Upper lobe of left lung (tissue), 6 donors: Measurements from ENCODE around the gene KRT6C. TPM values are rescaled to one million over a fixed set of nuclear protein-coding genes. Genes with fewer than 3 reads are reported as not detected.

ENCODE experiments used
- ATAC-seq, 2 donors: fragments of 200-7000 bp; cut with Tn5 transposase; one replicate each; pipeline ENCODE4 v1.9.1; 2022; ENCODE audit warnings: mild to moderate bottlenecking in 2 of 2, moderate library complexity in 2 of 2; ENCODE audit not compliant: low FRiP score in 2 of 2
- DNase-seq, 2 donors: peaks; one replicate each; pipeline ENCODE4 v3.0.0-alpha.2; 2019 to 2020
- H3K27ac ChIP-seq, 4 donors: fragments of 200-600 bp; sonication (generic); one replicate each; pipeline ENCODE4 v1.5.1; 2016 to 2019
- H3K27me3 ChIP-seq, 4 donors: fragments of 200-600 bp; sonication (generic); one replicate each; pipeline ENCODE4 v1.5.1; 2017 to 2019
- H3K36me3 ChIP-seq, 4 donors: fragments of 200-600 bp; sonication (generic); one replicate each; pipeline ENCODE4 v1.5.1; 2016 to 2019
- H3K4me1 ChIP-seq, 4 donors: fragments of 200-600 bp; sonication (generic); one replicate each; pipeline ENCODE4 v1.5.1; 2018 to 2019
- H3K4me3 ChIP-seq, 4 donors: fragments of 200-600 bp; sonication (generic); one replicate each; pipeline ENCODE4 v1.5.1; 2017 to 2019; ENCODE audit warnings: mild to moderate bottlenecking in 2 of 4, moderate library complexity in 1 of 4
- H3K9me3 ChIP-seq, 4 donors: fragments of 200-600 bp; sonication (generic); one replicate each; pipeline ENCODE4 v1.5.1; 2018 to 2019
- EP300 ChIP-seq, 4 donors: sonication (generic); formaldehyde crosslinking; IDR thresholded peaks; one replicate each; pipeline ENCODE4 v1.5.1; 2017; ENCODE audit warnings: antibody characterized with exemption in 4 of 4, control low read depth in 2 of 4
- POLR2A ChIP-seq, 4 donors: fragments of 450-650 bp; IDR thresholded peaks; one replicate each; pipeline ENCODE4 v1.5.1; 2016 to 2017; ENCODE audit warnings: antibody characterized with exemption in 4 of 4, mild to moderate bottlenecking in 2 of 4
- POLR2AphosphoS5 ChIP-seq, 2 donors: sonication (generic); formaldehyde crosslinking; IDR thresholded peaks; one replicate each; pipeline ENCODE4 v1.5.1; 2017; ENCODE audit warnings: antibody characterized with exemption in 2 of 2
- WGBS, 2 donors: methylation state at CpG; one replicate each; pipeline ENCODE4 v1.1.5; 2017 to 2018; 5-methylcytosine and 5-hydroxymethylcytosine counted together
- total RNA-seq, 6 donors: library from RNA; depleted of rRNA in 4 of 6; stranded (reverse); fragments of >200 nt in 4 of 6; gene quantifications; one replicate each; pipeline versions ENCODE4 v1.1.0 to v1.2.1, GENCODE V29; 2016 to 2021
- TF ChIP-seq, protein P1 (sequence below), 6 experiments: fragments of 450-650 bp in 4 of 6; fragments of 200-600 bp in 2 of 6; sonication (generic) in 2 of 6; IDR thresholded peaks; one replicate each; pipeline ENCODE4 v1.5.1; 2016 to 2019; ENCODE audit warnings: antibody characterized with exemption in 6 of 6
- donor health status: DM: no; HTN: no; CAD: no; lungs with moderate emphysema.
- donor health status: DM: no; HTN: yes; CAD: no; lungs with severe emphysema.

The KRT6C gene
- total RNA-seq, 6 donors from 2014 or later, result not detected

DNA sequence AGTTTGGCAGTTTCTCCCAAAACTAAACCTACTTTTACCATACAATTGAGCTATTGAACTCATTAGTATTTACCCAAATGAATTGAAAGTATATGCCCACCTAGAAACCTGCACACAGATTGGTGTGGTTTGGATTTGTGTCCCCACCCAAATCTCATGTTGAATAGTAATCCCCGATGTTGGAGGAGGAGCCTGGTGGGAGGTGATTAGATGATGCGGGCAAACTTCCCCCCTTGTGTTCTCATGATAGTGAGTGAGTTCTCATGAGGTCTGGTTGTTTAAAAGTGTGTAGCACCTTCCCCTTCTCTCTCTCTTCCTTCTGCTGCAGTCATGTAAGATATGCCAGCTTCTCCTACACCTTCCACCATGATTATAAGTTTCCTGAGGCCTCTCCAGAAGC is 4.0 kb upstream of the KRT6C start:
- 68 to 94% methylated on average over 2 of the region's 2 CpGs for WGBS, 2 donors

DNA sequence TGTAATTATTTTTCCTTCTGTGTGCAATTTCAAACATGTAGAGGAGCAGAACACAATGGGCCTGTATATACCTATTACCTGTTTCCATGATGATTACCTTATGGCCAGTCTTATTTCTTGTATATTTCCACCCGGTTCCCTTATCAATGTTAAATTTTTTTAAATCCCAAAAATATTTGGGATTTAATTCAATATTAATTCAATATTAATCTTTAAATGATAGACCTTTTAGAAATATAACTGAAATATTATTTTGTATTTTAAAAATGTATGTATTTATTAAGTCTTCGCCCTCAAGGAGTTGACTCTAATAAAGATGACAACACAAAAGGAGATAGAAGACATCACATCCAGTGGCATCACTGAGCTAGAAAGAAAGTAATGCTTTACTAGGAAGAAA is 607 bp upstream of the KRT6C start:
- H3K27me3 ChIP-seq, result no peaks in the 10 kb centered on the region
- no peaks in the 10 kb centered on the region for H3K4me1 ChIP-seq
- H3K27ac ChIP-seq, result no peak overlapping the region
- no peaks in the 10 kb centered on the region for H3K9me3 ChIP-seq
- 94 to 96% methylated on average over 2 of the region's 2 CpGs for whole genome bisulfite sequencing, 2 donors
- H3K36me3 ChIP-seq, result no peaks in the 10 kb centered on the region
- no peak for TF ChIP-seq POLR2A (IDR thresholded peaks at IDR 0.05)
- no peak for TF ChIP-seq POLR2AphosphoS5 (IDR thresholded peaks at IDR 0.05)
- TF ChIP-seq EP300 (IDR thresholded peaks at IDR 0.05), result no peak
- TF ChIP-seq, protein P1, sequence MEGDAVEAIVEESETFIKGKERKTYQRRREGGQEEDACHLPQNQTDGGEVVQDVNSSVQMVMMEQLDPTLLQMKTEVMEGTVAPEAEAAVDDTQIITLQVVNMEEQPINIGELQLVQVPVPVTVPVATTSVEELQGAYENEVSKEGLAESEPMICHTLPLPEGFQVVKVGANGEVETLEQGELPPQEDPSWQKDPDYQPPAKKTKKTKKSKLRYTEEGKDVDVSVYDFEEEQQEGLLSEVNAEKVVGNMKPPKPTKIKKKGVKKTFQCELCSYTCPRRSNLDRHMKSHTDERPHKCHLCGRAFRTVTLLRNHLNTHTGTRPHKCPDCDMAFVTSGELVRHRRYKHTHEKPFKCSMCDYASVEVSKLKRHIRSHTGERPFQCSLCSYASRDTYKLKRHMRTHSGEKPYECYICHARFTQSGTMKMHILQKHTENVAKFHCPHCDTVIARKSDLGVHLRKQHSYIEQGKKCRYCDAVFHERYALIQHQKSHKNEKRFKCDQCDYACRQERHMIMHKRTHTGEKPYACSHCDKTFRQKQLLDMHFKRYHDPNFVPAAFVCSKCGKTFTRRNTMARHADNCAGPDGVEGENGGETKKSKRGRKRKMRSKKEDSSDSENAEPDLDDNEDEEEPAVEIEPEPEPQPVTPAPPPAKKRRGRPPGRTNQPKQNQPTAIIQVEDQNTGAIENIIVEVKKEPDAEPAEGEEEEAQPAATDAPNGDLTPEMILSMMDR (IDR thresholded peaks at IDR 0.05), result no peak
- H3K4me3 ChIP-seq, result no peak overlapping the region
- ATAC-seq, result no peak
- no peak for DNase-seq

More for the DNA sequence above, 4.0 kb upstream of the KRT6C start:
- Histone ChIP-seq H3K27ac (no peak overlapping the region), H3K36me3 (no peaks in the 10 kb centered on the region), H3K4me3 (no peak overlapping the region), H3K4me1 (no peaks in the 10 kb centered on the region), H3K27me3 (no peaks in the 10 kb centered on the region), H3K9me3 (no peaks in the 10 kb centered on the region)
- TF ChIP-seq POLR2AphosphoS5 (IDR thresholded peaks at IDR 0.05) (no peak), EP300 (IDR thresholded peaks at IDR 0.05) (no peak), POLR2A (IDR thresholded peaks at IDR 0.05) (no peak)
- TF ChIP-seq, protein P1 (IDR thresholded peaks at IDR 0.05), result no peak
- DNase-seq (no peak), ATAC-seq (no peak)

DNA sequence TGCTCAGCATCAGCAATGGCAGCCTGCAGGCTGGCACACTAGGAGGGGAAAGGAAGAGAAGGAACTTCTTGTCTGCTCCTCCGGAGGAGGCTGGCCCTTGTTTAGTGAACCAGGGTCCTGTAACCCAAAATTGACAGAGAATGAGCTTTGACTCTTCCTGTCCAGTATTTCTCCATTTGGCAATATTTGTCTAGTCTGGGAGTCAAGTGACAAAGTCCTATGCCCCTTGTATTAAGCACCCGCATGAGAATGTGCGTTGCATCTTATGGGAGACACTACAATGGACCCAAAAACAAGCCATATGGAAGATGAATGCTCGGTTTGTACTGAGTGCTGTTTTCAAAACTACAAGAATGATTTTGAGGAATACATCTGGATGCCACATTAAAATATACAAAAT is 3.8 kb downstream of the KRT6C start:
- DNase-seq, result no peak
- no peak for TF ChIP-seq EP300 (IDR thresholded peaks at IDR 0.05)
- 80 to 92% methylated on average over 3 to 4 of the region's 4 CpGs for WGBS, 2 donors
- Histone ChIP-seq H3K27me3 (no peaks in the 10 kb centered on the region), H3K9me3 (no peaks in the 10 kb centered on the region), H3K4me1 (no peaks in the 10 kb centered on the region), H3K36me3 (no peaks in the 10 kb centered on the region), H3K4me3 (no peak overlapping the region), H3K27ac (no peak overlapping the region)
- ATAC-seq, result no peak

DNA sequence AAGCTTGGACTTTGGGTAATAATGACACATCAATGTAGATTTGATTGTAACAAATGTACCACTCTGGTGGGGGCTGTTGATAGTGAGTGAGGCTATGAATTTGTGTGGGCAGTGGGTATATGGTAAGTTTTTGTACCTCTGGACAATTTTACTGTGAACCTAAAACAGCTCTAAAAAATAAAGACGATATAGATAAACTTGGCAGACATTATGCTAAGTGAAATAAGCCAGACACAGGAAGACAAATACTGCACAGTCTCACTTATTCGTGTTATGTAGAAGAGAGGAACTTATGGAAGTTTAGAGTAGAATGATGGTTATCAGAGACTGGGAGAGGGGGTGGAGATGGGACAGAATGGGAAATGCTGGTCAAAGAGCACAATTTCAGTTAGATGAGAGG is 8.7 kb downstream of the KRT6C start:
- ATAC-seq, result no peak
- Histone ChIP-seq H3K4me3 (no peak overlapping the region), H3K36me3 (no peaks in the 10 kb centered on the region), H3K27ac (no peak overlapping the region), H3K4me1 (no peaks in the 10 kb centered on the region), H3K9me3 (no peaks in the 10 kb centered on the region), H3K27me3 (no peaks in the 10 kb centered on the region)
- DNase-seq, result no peak
- WGBS, 2 donors, result 48 to 60% methylated on average over 2 of the region's 2 CpGs
- no peak for TF ChIP-seq POLR2AphosphoS5 (IDR thresholded peaks at IDR 0.05)
- TF ChIP-seq POLR2A (IDR thresholded peaks at IDR 0.05), result no peak
- TF ChIP-seq, protein P1 (IDR thresholded peaks at IDR 0.05), result no peak
- TF ChIP-seq EP300 (IDR thresholded peaks at IDR 0.05), result no peak

DNA sequence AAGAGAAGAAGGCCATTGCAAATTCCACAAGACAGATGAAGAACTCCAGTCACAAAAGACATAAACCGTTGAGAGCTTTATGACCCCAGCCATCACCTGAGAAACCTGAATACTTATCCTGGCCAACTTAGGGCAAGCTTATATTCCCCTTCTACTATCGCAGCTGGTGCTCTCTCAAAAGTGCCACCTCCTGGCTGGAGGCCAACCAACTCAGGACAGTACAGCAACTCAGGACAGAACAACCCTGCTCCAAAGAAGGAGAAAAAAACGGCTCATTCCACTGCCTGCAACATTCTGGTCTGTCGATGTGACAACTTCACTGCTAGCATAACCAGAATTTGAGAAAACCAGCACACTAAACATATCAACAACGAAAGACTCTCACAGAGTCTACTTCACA is 11.9 kb downstream of the KRT6C start:
- Histone ChIP-seq H3K27me3 (no peaks in the 10 kb centered on the region), H3K27ac (no peak overlapping the region), H3K36me3 (no peaks in the 10 kb centered on the region), H3K9me3 (no peaks in the 10 kb centered on the region), H3K4me3 (no peak overlapping the region), H3K4me1 (no peaks in the 10 kb centered on the region)
- TF ChIP-seq, protein P1 (IDR thresholded peaks at IDR 0.05), result no peak
- no peak for TF ChIP-seq POLR2AphosphoS5 (IDR thresholded peaks at IDR 0.05)
- TF ChIP-seq EP300 (IDR thresholded peaks at IDR 0.05), result no peak
- TF ChIP-seq POLR2A (IDR thresholded peaks at IDR 0.05), result no peak
- WGBS, 2 donors, result 57 to 62% methylated on average over 5 of the region's 5 CpGs
- DNase-seq (no peak), ATAC-seq (no peak)
